Prostate gland (tissue), 2 donors: ENCODE measurements around the gene YIF1A. TPM values are rescaled to one million over a fixed set of nuclear protein-coding genes. Genes with fewer than 3 reads are reported as not detected.

Experiments
- DNase-seq: peaks from one replicate; pipeline ENCODE4 v3.0.0-alpha.2; 2019; ENCODE audit warnings: low spot score
- H3K27ac ChIP-seq, 2 donors: fragments of 200-600 bp; sonication (generic); 2 replicates each; pipeline ENCODE4 v1.5.1; 2017 to 2019
- H3K27me3 ChIP-seq: fragments of 200-600 bp; sonication (generic); replicated peaks from 2 replicates; pipeline ENCODE4 v1.5.1; 2019; ENCODE audit not compliant: insufficient read depth
- H3K36me3 ChIP-seq, 2 donors: fragments of 200-600 bp; sonication (generic); 1 replicate in 1 of 2; 2 replicates in 1 of 2; pipeline versions ENCODE4 v1.5.1 to v1.8.1; 2017 to 2019
- H3K4me1 ChIP-seq: fragments of 200-600 bp; sonication (generic); replicated peaks from 2 replicates; pipeline ENCODE4 v1.5.1; 2019
- H3K4me3 ChIP-seq, 2 donors: fragments of 200-600 bp; sonication (generic); 2 replicates each; pipeline ENCODE4 v1.5.1; 2017 to 2019
- H3K9me3 ChIP-seq: fragments of 200-600 bp; sonication (generic); 2 replicates; pipeline ENCODE4 v1.5.1; 2017
- CTCF ChIP-seq, 4 experiments: fragments of 200-600 bp in 2 of 4; fragments of 450-650 bp in 2 of 4; sonication (generic) in 2 of 4; IDR thresholded peaks; 1 replicate in 3 of 4; 2 replicates in 1 of 4; pipeline ENCODE4 v1.5.1; 2016 to 2019; ENCODE audit warnings: antibody characterized with exemption in 4 of 4, mild to moderate bottlenecking in 2 of 4, moderate library complexity in 2 of 4
- POLR2A ChIP-seq: fragments of 450-650 bp; IDR thresholded peaks from one replicate; pipeline ENCODE4 v1.6.1; 2016; ENCODE audit warnings: antibody characterized with exemption, mild to moderate bottlenecking
- POLR2AphosphoS5 ChIP-seq: sonication (generic); formaldehyde crosslinking; IDR thresholded peaks from one replicate; pipeline ENCODE4 v1.6.1; 2017; ENCODE audit warnings: antibody characterized with exemption
- WGBS: methylation state at CpG from one replicate; pipeline ENCODE4 v1.1.5; 2018; 5-methylcytosine and 5-hydroxymethylcytosine counted together
- intact Hi-C: fragments of 100-400 bp; cut with DNase I; formaldehyde crosslinking; loops from one replicate; pipeline ENCODE4 v1.14.2; 2022
- total RNA-seq, 2 donors: library from RNA; depleted of rRNA; stranded (reverse); fragments of >200 nt; gene quantifications; one replicate each; pipeline ENCODE4 v1.1.0, GENCODE V29; 2016

Gene YIF1A
- total RNA-seq, 2 donors from 2014 or later: 92.6 to 112 TPM

DNA sequence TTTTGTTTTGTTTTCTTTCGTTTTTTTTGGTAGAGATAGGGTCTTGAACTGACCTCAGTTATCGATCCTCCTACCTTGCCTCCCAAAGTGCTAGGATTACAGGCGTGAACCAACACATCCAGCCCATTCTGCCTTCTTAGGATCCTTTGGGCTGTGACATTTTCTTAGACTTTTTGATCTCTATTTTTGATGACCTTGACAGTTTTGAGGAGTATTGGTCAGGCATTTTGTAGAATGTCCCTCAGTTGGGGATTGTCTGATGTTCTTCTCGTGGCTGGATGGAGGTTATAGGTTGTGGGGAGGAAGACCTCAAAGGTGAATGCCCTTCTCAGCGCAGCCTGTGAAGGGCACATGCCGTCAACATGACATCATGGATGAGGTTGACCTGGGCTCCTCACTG, 40.0 kb downstream of the YIF1A start:
- no peak for DNase-seq
- H3K4me1 ChIP-seq: no peaks in the 10 kb centered on the region
- H3K27me3 ChIP-seq: no peaks in the 10 kb centered on the region
- no peaks in the 10 kb centered on the region for H3K9me3 ChIP-seq
- intact Hi-C loops: no loop called here
- no peak for TF ChIP-seq POLR2A
- no peak for TF ChIP-seq POLR2AphosphoS5
- TF ChIP-seq CTCF (IDR thresholded peaks at IDR 0.05): no peak
- no peak overlapping the region for H3K4me3 ChIP-seq
- no peaks in the 10 kb centered on the region for H3K36me3 ChIP-seq
- no peak overlapping the region for H3K27ac ChIP-seq
- 92% methylated on average over 6 of the region's 6 CpGs for WGBS

GRCh38 chr11:66247801-66248200, 41.1 kb downstream of the YIF1A start:
- H3K27ac ChIP-seq: no peak overlapping the region

DNA sequence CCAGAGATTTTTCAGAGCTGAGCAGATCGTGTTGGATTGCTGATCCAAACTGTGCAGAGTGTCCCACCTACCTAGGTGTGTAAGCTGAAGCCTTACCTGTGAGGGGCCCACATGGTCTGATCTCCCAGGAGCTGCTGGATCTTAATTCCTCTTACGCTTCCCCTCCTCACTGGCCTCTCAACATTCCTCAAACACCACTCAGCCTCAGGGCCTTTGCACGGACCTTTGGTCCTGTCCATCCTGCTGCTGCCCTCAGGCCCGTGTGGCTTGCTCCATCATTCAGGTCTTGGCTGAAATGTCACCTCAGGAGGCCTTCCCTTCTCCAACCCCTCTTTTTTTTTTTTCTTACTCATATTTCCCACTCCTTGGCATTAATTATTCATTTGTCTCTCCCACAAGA, 41.6 kb downstream of the YIF1A start:
- H3K36me3 ChIP-seq: no peaks in the 10 kb centered on the region
- DNase-seq: no peak
- TF ChIP-seq POLR2A (no peak), POLR2AphosphoS5 (no peak), CTCF (IDR thresholded peaks at IDR 0.05) (no peak)
- no peaks in the 10 kb centered on the region for H3K9me3 ChIP-seq
- intact Hi-C loops: no loop called here
- H3K4me3 ChIP-seq: no peak overlapping the region
- WGBS: 90% methylated on average over 4 of the region's 4 CpGs
- no peaks in the 10 kb centered on the region for H3K27me3 ChIP-seq
- no peak overlapping the region for H3K27ac ChIP-seq
- H3K4me1 ChIP-seq: no peaks in the 10 kb centered on the region

More at GRCh38 chr11:66247801-66248200, 41.1 kb downstream of the YIF1A start:
- no peak for DNase-seq
- TF ChIP-seq CTCF (IDR thresholded peaks at IDR 0.05) (no peak), POLR2AphosphoS5 (no peak), POLR2A (no peak)
- 87% methylated on average over 3 of the region's 3 CpGs for WGBS
- H3K36me3 ChIP-seq: no peaks in the 10 kb centered on the region
- H3K4me3 ChIP-seq: no peak overlapping the region
- no peaks in the 10 kb centered on the region for H3K27me3 ChIP-seq
- H3K9me3 ChIP-seq: no peaks in the 10 kb centered on the region
- H3K4me1 ChIP-seq: no peaks in the 10 kb centered on the region
- intact Hi-C loops: no loop called here

DNA sequence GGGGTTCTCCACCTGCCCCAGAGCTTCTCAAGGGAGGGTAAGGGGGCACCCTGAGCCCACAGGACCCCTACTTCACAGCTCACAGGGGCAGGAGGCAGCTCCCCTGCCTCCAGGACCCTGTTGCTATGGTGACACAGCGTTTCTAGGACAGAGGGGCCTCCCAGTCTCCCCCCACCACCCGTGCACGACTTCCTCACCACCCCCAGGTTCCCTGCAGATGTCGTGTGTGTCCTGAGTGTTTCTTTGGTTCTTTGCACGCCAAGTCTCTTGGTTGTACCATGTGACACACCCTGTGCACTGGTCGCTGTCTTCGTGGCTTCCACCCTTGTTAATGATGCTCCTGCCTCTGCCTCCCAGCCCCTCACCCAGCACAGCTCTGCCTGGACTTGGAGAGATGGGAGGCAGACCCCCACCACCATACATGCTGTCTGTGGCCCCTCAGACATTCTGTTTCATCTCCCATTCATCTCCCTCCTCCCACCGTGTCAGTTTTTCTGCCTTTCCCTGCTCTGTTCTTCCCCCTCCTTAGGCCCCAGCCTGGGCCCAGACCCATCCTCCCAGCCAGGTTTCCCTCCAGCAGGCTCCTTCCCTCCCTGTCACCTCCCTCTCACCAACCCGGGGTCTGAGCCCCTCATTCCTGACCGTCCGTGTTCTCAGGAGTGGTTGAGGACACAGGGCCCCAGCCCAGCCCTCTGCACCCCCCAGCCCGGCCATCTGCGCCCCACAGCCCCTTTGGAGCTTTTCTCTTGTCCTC, 45.0 kb downstream of the YIF1A start:
- no peak for DNase-seq
- Histone ChIP-seq H3K4me1 (no peaks in the 10 kb centered on the region), H3K9me3 (no peaks in the 10 kb centered on the region), H3K4me3 (no peak overlapping the region), H3K27ac (no peak overlapping the region), H3K27me3 (no peaks in the 10 kb centered on the region), H3K36me3 (peaks cover 0 to 4% of the 10 kb centered on the region in 2 donors)
- 67% methylated on average over 13 of the region's 13 CpGs for WGBS
- no peak for TF ChIP-seq CTCF (IDR thresholded peaks at IDR 0.05)
- TF ChIP-seq POLR2AphosphoS5: no peak
- intact Hi-C loops: no loop called here

- H3K27ac ChIP-seq: no peak overlapping the region
- WGBS: 65% methylated on average over 13 of the region's 14 CpGs
- peaks cover 0 to 7% of the 10 kb centered on the region in 2 donors for H3K36me3 ChIP-seq
- no peak for DNase-seq
- no peaks in the 10 kb centered on the region for H3K9me3 ChIP-seq
- TF ChIP-seq POLR2AphosphoS5 (no peak), POLR2A (no peak), CTCF (IDR thresholded peaks at IDR 0.05) (no peak)
- H3K4me3 ChIP-seq: no peak overlapping the region
- intact Hi-C loops: no loop called here
- no peaks in the 10 kb centered on the region for H3K27me3 ChIP-seq
- H3K4me1 ChIP-seq: no peaks in the 10 kb centered on the region
These were observed 46.7 kb downstream of the YIF1A start for GRCh38 chr11:66242095-66242765.
